Measurements from ENCODE around the gene ACTR3. TPM values are rescaled to one million over a fixed set of nuclear protein-coding genes. Genes with fewer than 3 reads are reported as not detected.

ACTR3 gene
- total RNA-seq, 1 donor from 2014 or later: 255 TPM

DNA sequence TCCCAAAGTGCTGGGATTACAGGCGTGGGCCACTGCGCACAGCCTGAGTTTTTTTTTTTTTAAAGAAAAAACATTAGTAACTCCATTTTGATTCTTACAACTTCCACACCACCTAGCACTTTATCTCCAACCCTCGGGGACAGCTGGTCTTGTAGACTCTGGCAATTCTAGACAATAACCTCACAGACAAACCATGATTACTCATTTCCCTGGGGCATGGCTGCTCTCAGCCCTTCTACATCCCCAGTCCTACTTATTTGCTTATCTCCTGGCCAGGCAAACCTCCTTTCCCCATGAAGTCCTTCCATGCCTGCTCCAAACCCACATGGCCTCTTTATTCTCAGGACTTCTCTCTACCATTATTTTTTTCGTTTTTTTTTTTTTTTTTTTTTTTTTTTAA, 91.1 kb downstream of the ACTR3 start:
- TF ChIP-seq, protein P1, sequence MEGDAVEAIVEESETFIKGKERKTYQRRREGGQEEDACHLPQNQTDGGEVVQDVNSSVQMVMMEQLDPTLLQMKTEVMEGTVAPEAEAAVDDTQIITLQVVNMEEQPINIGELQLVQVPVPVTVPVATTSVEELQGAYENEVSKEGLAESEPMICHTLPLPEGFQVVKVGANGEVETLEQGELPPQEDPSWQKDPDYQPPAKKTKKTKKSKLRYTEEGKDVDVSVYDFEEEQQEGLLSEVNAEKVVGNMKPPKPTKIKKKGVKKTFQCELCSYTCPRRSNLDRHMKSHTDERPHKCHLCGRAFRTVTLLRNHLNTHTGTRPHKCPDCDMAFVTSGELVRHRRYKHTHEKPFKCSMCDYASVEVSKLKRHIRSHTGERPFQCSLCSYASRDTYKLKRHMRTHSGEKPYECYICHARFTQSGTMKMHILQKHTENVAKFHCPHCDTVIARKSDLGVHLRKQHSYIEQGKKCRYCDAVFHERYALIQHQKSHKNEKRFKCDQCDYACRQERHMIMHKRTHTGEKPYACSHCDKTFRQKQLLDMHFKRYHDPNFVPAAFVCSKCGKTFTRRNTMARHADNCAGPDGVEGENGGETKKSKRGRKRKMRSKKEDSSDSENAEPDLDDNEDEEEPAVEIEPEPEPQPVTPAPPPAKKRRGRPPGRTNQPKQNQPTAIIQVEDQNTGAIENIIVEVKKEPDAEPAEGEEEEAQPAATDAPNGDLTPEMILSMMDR (conservative IDR thresholded peaks at IDR 0.05; ENCODE audit: low read depth, low read length): no peak
- H3K4me3 ChIP-seq (ENCODE audit: low read depth, low read length): no peak overlapping the region
- no peak for DNase-seq (ENCODE audit: low read depth)

DNA sequence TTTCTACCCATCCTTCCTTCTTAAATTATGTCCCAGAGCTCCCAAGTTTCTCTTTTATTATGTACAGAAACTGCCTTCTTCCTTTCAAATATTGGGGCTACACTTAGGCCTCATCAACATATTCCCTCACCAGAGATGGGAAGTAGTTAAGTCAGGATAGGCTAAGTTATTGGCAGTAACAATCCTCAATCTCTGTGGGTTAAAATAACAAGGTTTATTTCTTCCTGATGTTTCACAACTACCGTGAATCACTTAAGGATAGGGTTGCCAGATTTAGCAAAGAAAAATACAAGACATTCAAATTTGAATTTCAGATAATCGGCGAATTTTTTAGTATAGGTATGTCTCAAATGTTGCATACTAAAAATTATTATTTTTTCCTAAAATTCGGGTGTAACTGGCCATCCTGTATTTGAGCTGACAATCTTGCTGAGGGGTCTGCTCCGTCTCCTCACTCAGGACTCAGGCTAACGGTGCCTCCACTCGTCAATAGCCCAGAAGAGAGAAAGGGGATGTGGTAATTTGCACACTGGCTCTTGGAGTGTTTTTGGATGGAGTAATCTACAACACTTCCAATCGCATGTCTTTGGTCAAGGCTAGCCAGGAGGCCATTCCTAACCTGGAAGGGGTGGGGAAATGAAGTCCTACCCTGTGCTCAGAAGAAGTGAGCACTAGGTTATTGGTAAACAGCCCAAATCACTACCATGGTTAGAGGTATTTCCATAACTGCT, 91.7 kb downstream of the ACTR3 start:
- TF ChIP-seq, protein P1 (conservative IDR thresholded peaks at IDR 0.05; ENCODE audit: low read depth, low read length): no peak
- no peak overlapping the region for H3K4me3 ChIP-seq (ENCODE audit: low read depth, low read length)
- DNase-seq (ENCODE audit: low read depth): no peak

DNA sequence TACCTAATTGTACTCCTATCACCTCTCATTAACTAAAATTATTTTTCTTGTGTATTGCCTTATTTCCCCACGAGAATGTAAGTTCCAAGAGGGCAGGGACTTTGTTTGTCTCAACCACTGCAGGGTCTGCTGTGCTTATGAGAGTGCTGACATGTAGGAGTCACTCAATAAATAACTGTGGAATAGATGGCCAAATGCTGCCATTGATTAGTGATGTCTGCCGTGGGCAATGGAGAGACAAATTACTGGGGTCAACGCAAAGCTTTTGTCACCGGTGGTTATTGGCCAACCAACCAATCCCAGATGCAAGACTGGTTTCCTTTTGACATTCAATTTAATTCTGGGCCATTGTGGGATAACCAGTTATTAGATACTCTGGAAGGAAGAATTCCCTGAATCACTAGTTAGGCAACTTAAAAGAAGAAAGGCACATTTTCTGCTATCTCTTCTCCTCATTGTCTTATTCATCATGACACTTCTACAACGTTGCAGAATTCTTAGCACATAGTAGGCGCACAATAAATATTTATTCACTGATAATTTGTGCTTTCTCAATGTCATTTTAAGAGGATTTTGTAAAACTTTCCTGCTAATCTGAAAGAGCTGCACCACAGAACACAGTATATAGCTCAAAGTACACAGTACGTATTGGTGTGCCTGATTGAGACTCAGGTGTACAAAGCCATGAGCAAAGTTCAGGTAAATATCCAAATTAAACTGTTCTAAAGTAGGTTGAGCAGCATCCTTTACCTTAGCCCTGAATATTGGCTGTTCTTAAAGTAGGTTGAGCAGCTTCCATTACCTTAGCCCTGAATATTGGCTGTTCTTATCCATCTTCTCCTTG, 95.9 kb downstream of the ACTR3 start:
- TF ChIP-seq, protein P1 (conservative IDR thresholded peaks at IDR 0.05; ENCODE audit: low read depth, low read length): no peak
- no peak overlapping the region for H3K4me3 ChIP-seq (ENCODE audit: low read depth, low read length)
- no peak for DNase-seq (ENCODE audit: low read depth)

DNA sequence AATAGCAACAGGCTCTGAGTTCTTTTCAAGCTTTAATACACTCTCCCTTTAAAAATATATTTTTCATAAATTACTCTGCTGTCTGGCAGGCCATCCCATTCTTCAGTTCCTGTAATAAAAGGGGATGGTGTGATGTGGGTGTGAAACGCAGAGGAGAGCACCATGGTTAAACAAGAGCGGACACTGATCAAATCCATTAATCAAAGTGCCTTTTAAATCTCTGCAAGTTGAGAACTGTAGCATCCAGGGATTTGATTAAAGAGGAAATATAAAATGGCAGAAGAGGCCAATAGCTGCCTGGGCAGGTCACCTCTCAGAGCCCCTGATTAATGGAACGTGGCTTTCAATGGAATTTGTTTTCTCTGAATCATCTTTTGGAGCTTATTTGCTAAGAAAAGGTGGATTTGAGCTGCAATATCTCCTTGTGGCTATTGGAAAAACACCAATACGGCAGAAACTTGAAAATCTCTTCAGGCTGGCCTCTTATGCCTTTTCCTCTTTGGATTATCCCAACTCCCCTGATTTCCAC, 96.9 kb downstream of the ACTR3 start:
- no peak for DNase-seq (ENCODE audit: low read depth)
- H3K4me3 ChIP-seq (ENCODE audit: low read depth, low read length): no peak overlapping the region
- TF ChIP-seq, protein P1 (conservative IDR thresholded peaks at IDR 0.05; ENCODE audit: low read depth, low read length): no peak

DNA sequence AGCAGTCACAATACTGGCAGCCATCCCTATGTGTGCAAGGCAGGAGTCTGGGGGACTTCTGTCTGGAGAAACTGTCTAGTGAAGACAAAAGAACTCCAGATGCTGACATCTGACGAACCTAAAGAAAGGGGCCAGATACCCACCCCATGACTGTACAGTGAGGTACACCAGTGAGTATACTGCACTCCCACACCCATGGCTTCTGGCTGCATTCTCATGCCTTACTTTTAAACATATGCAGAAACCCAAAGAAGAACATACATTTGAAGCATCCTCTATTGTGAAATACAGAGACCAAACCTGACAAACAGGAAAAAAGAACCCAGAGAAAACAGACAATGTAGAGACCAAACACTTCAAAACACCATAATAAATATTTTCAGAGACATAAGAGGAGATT, 102.2 kb downstream of the ACTR3 start:
- DNase-seq (ENCODE audit: low read depth): no peak
- H3K4me3 ChIP-seq (ENCODE audit: low read depth, low read length): no peak overlapping the region
- TF ChIP-seq, protein P1 (conservative IDR thresholded peaks at IDR 0.05; ENCODE audit: low read depth, low read length): no peak

DNA sequence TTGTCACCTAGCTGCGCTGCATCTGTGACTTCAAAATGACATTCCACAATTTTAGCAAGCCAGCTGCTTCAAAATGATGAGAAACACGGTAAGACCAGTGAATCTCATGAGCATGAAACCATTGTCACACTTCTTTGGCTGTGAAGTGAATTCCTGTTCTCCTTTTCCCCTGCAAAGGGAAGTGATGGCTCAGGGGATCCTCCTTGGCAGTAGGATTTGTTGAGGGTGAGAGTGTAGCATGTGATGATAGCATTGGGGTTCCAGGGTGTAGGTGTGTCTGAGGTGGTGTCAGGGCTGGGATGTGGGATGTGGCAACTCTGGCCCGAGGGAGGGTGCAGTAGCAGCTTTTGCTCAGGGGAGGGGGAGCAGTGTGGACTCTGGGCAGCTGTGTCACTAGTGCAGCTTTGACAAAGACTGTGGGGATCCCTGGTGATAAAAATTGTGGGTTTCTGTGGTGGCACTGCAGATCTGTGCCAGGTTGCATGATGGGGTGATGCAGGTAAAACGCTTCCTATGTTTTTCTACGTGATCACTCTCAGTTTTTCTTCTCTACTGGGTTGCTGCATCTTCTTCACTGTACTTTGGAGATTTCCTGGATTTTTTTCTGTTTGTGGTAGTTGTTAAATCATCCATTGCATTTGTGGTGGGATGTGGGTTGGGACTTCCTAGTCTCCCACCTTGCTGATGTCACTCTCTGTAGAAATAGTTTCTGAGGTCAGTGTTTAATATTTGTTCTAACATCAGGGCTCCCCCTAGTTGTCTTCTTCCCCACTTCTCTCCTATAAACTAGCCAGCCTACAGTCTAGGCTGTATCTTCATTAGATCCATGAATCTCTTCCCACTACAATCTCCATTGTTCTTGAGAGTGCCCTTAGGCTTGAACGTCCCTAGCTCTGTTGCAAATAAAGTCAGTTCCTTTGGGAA, 107.0 kb downstream of the ACTR3 start:
- TF ChIP-seq, protein P1 (conservative IDR thresholded peaks at IDR 0.05; ENCODE audit: low read depth, low read length): no peak
- no peak for DNase-seq (ENCODE audit: low read depth)
- H3K4me3 ChIP-seq (ENCODE audit: low read depth, low read length): no peak overlapping the region

All from epithelial cell of proximal tubule (primary cell).